GM23248 (cell line): ENCODE results near the gene WDPCP.

ENCODE experiments used
- EZH2 ChIP-seq: fragments of 200-600 bp; sonication (generic); IDR thresholded peaks from 2 replicates; pipeline ENCODE4 v1.6.1; 2018; ENCODE audit warnings: antibody characterized with exemption, mild to moderate bottlenecking; ENCODE audit not compliant: insufficient read depth, poor library complexity, severe bottlenecking
- EZH2phosphoT487 ChIP-seq: fragments of 200-600 bp; sonication (generic); IDR thresholded peaks from 2 replicates; pipeline ENCODE4 v1.6.1; 2018; ENCODE audit warnings: antibody characterized with exemption, moderate library complexity, mild to moderate bottlenecking, low read depth; ENCODE audit not compliant: insufficient read depth

DNA sequence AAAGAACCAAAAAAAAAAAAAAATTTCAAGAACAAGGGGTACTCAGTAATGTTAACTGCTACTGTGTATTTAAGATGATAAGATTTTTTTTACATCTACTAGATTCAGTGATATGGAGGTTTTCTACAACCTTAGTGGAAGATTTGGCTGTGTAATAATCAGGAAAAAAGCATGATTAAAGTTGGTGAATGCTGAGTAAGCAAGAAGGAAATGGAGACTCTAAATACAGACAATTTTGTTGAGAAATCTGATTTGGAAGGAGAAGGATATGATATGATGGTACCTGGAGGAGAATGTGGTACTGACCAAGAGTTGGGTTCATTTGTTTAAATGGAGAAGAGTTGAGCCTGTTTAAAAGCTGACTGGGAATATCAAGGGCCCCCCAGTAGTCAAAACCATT lies 125.1 kb downstream of the WDPCP start:
- no peak for TF ChIP-seq EZH2
- no peak for TF ChIP-seq EZH2phosphoT487
